Measurements from ENCODE around the gene PNKD.

Gene PNKD

DNA sequence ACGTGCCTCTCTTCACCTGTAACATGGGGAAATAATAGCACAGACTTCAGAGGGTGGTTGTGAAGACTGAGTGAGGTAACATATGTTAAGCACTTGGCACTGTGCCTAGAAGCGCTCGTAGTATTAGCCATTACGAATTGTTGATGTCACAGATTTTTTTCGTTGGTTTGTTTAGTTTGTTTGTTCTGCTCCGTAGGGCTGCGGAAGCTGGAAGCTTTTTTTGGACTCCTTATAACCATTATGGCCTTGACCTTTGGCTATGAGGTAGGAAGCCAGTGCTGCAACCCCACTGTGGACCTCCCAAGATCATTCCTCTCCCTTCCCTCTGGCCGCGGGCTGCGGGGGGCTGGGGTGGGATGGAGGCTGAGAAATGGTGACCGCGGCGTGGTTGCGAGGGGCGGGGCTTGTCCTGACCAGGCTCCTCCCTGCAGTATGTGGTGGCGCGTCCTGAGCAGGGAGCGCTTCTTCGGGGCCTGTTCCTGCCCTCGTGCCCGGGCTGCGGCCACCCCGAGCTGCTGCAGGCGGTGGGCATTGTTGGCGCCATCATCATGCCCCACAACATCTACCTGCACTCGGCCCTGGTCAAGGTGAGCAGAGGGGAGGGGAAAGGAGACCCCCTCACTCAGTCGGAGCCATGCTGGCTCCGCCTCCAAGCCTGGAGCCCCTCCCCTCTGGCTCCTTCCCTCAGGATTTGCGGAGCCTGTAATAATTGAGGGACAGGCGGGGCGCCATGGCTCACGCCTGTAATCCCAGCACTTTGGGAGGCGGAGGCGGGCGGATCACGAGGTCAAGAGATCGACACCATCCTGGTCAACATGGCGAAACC, 117.3 kb downstream of the PNKD start:
- H3K27me3 ChIP-seq (ENCODE audit: control insufficient read depth in 3 of 3, insufficient read depth in 3 of 3, low read depth in 1 of 3, low read length in 3 of 3) = peaks cover 0 to 43% (median 13%) of the 10 kb centered on the region in 3 experiments
- no peak overlapping the region for H2BK15ac ChIP-seq (ENCODE audit: low read length)
- H3K14ac ChIP-seq (ENCODE audit: low read length) = no peak overlapping the region
- H3K79me1 ChIP-seq (ENCODE audit: low read depth, low read length) = no peaks in the 10 kb centered on the region
- H3K4me3 ChIP-seq (ENCODE audit: low read length in 2 of 2) = peak overlapping the region in 1 of 2 donors; percentile 71
- peak overlapping the region; percentile 98 for H2BK12ac ChIP-seq (ENCODE audit: low read length)
- H3K9me3 ChIP-seq (replicated peaks in 1 of 2; ENCODE audit: control insufficient read depth in 2 of 2, insufficient read depth in 1 of 2, low read depth in 1 of 2, low read length in 2 of 2) = no peaks in the 10 kb centered on the region
- H2AFZ ChIP-seq (ENCODE audit: low read length) = peak overlapping the region; percentile 54
- H3K23ac ChIP-seq (ENCODE audit: low read depth, low read length, poor library complexity) = peak overlapping the region; percentile 85
- no peaks in the 10 kb centered on the region for H3K36me3 ChIP-seq (replicated peaks in 1 of 2; ENCODE audit: control insufficient read depth in 2 of 2, insufficient read depth in 2 of 2, low read length in 2 of 2)
- H4K91ac ChIP-seq (ENCODE audit: low read depth, low read length, poor library complexity) = no peak overlapping the region
- no peak overlapping the region for H2BK120ac ChIP-seq (ENCODE audit: low read depth, low read length)
- H4K8ac ChIP-seq (ENCODE audit: low read depth, low read length) = peak overlapping the region; percentile 100
- peaks cover 0 to 1% of the 10 kb centered on the region in 2 donors for H3K4me1 ChIP-seq (ENCODE audit: control insufficient read depth in 2 of 2, insufficient read depth in 1 of 2, low read depth in 1 of 2, low read length in 2 of 2)
- DNase-seq (ENCODE audit: low spot score) = no peak
- no peak overlapping the region for H3K27ac ChIP-seq (replicated peaks; ENCODE audit: low read length)
- H2BK5ac ChIP-seq (ENCODE audit: low read length) = no peak overlapping the region
- H3K4ac ChIP-seq (ENCODE audit: low read length) = no peak overlapping the region
- no CpG with 5 or more reads among the region's 38 CpGs for WGBS, 2 donors (ENCODE audit: extremely low coverage in 2 of 2, insufficient read length in 2 of 2, insufficient replicate concordance in 1 of 2)
- no peak overlapping the region for H2AK5ac ChIP-seq (ENCODE audit: low read depth, low read length)
- H3K9ac ChIP-seq (ENCODE audit: low read depth, low read length, poor library complexity) = peak overlapping the region; percentile 77
- H3K18ac ChIP-seq (ENCODE audit: low read length) = peak overlapping the region; percentile 97
- H3K4me2 ChIP-seq (ENCODE audit: insufficient read depth, low read length, poor library complexity, severe bottlenecking) = peak overlapping the region; percentile 73

DNA sequence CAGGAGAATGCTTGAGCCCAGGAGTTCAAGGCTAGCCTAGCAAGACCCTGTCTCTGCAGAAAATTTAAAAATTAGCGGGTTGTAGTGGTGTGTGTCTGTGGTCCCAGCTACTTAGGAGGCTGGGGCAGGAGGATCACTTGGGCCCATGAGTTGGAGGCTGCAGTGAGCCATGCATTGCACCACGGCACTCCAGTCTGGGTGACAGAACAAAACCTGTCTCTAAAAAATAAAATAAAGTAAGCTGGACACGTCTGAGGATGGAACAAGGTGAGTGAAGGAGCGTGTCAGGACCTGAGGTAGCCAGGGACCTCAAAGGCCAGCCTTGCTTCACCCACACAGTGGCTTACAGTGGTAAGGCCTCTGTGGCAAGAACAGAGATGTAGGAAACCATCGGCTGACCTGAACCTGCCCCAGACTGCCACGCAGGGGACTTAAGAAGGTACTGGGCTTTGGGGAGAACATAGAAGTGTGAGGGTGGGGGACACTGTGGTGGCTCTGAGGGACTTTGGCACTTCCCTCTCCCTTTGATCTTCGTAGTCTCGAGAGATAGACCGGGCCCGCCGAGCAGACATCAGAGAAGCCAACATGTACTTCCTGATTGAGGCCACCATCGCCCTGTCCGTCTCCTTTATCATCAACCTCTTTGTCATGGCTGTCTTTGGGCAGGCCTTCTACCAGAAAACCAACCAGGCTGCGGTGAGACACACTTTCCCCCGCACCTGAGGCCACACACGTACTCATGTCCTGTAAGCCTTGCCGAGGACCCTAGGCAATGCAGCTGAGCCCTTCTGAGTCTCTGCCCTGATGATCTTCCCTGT, 119.2 kb downstream of the PNKD start:
- H2AFZ ChIP-seq (ENCODE audit: low read length) = no peak overlapping the region
- H2BK12ac ChIP-seq (ENCODE audit: low read length) = no peak overlapping the region
- peak overlapping the region; percentile 39 for H2BK120ac ChIP-seq (ENCODE audit: low read depth, low read length)
- no peak overlapping the region for H3K27ac ChIP-seq (replicated peaks; ENCODE audit: low read length)
- H3K18ac ChIP-seq (ENCODE audit: low read length) = no peak overlapping the region
- no peak overlapping the region for H4K8ac ChIP-seq (ENCODE audit: low read depth, low read length)
- no peak overlapping the region for H3K4me2 ChIP-seq (ENCODE audit: insufficient read depth, low read length, poor library complexity, severe bottlenecking)
- no peak overlapping the region for H3K4me3 ChIP-seq (ENCODE audit: low read length in 2 of 2)
- H4K91ac ChIP-seq (ENCODE audit: low read depth, low read length, poor library complexity) = no peak overlapping the region
- peak overlapping the region; percentile 28 for H2BK15ac ChIP-seq (ENCODE audit: low read length)
- H3K4me1 ChIP-seq (ENCODE audit: control insufficient read depth in 2 of 2, insufficient read depth in 1 of 2, low read depth in 1 of 2, low read length in 2 of 2) = peaks cover 0 to 4% of the 10 kb centered on the region in 2 donors
- H3K4ac ChIP-seq (ENCODE audit: low read length) = no peak overlapping the region
- H3K9me3 ChIP-seq (replicated peaks in 1 of 2; ENCODE audit: control insufficient read depth in 2 of 2, insufficient read depth in 1 of 2, low read depth in 1 of 2, low read length in 2 of 2) = no peaks in the 10 kb centered on the region
- H3K79me1 ChIP-seq (ENCODE audit: low read depth, low read length) = no peaks in the 10 kb centered on the region
- no peak overlapping the region for H3K23ac ChIP-seq (ENCODE audit: low read depth, low read length, poor library complexity)
- WGBS, 2 donors (ENCODE audit: extremely low coverage in 2 of 2, insufficient read length in 2 of 2, insufficient replicate concordance in 1 of 2) = no CpG with 5 or more reads among the region's 17 CpGs
- H2BK5ac ChIP-seq (ENCODE audit: low read length) = no peak overlapping the region
- H3K36me3 ChIP-seq (replicated peaks in 1 of 2; ENCODE audit: control insufficient read depth in 2 of 2, insufficient read depth in 2 of 2, low read length in 2 of 2) = no peaks in the 10 kb centered on the region
- H3K9ac ChIP-seq (ENCODE audit: low read depth, low read length, poor library complexity) = no peak overlapping the region
- DNase-seq (ENCODE audit: low spot score) = no peak
- peak overlapping the region; percentile 78 for H2AK5ac ChIP-seq (ENCODE audit: low read depth, low read length)
- H3K27me3 ChIP-seq (ENCODE audit: control insufficient read depth in 3 of 3, insufficient read depth in 3 of 3, low read depth in 1 of 3, low read length in 3 of 3) = peaks cover 0 to 40% (median 13%) of the 10 kb centered on the region in 3 experiments
- H3K14ac ChIP-seq (ENCODE audit: low read length) = no peak overlapping the region

DNA sequence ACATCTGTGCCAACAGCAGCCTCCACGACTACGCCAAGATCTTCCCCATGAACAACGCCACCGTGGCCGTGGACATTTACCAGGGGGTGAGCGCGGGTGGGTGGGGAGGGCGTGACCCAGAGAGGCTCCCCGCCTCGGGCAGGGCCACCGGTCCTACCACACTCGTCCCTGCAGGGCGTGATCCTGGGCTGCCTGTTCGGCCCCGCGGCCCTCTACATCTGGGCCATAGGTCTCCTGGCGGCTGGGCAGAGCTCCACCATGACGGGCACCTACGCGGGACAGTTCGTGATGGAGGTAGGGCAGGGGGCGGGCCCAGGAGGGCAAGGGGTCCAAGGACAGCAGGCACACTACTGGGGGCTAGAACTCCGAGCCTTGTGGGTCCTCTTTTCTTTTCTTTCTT, 120.9 kb downstream of the PNKD start:
- Histone ChIP-seq H3K4me3 (ENCODE audit: low read length in 2 of 2) (no peak overlapping the region), H3K23ac (ENCODE audit: low read depth, low read length, poor library complexity) (no peak overlapping the region), H4K8ac (ENCODE audit: low read depth, low read length) (no peak overlapping the region), H3K4ac (ENCODE audit: low read length) (peak overlapping the region; percentile 56), H3K9ac (ENCODE audit: low read depth, low read length, poor library complexity) (no peak overlapping the region), H3K18ac (ENCODE audit: low read length) (no peak overlapping the region), H4K91ac (ENCODE audit: low read depth, low read length, poor library complexity) (no peak overlapping the region), H2BK5ac (ENCODE audit: low read length) (no peak overlapping the region), H2AK5ac (ENCODE audit: low read depth, low read length) (peak overlapping the region; percentile 64), H3K4me1 (ENCODE audit: control insufficient read depth in 2 of 2, insufficient read depth in 1 of 2, low read depth in 1 of 2, low read length in 2 of 2) (peaks cover 0 to 9% of the 10 kb centered on the region in 2 donors), H2BK15ac (ENCODE audit: low read length) (peak overlapping the region; percentile 68), H3K9me3 (replicated peaks in 1 of 2; ENCODE audit: control insufficient read depth in 2 of 2, insufficient read depth in 1 of 2, low read depth in 1 of 2, low read length in 2 of 2) (peaks cover 0 to 3% of the 10 kb centered on the region in 2 donors), H3K27ac (replicated peaks; ENCODE audit: low read length) (no peak overlapping the region), H3K79me1 (ENCODE audit: low read depth, low read length) (peaks cover 2% of the 10 kb centered on the region), H3K27me3 (ENCODE audit: control insufficient read depth in 3 of 3, insufficient read depth in 3 of 3, low read depth in 1 of 3, low read length in 3 of 3) (peaks cover 0 to 43% (median 17%) of the 10 kb centered on the region in 3 experiments), H3K36me3 (replicated peaks in 1 of 2; ENCODE audit: control insufficient read depth in 2 of 2, insufficient read depth in 2 of 2, low read length in 2 of 2) (no peaks in the 10 kb centered on the region), H2BK12ac (ENCODE audit: low read length) (no peak overlapping the region), H3K14ac (ENCODE audit: low read length) (peak overlapping the region; percentile 57), H2BK120ac (ENCODE audit: low read depth, low read length) (no peak overlapping the region), H2AFZ (ENCODE audit: low read length) (no peak overlapping the region), H3K4me2 (ENCODE audit: insufficient read depth, low read length, poor library complexity, severe bottlenecking) (no peak overlapping the region)
- no CpG with 5 or more reads among the region's 23 CpGs for WGBS, 2 donors (ENCODE audit: extremely low coverage in 2 of 2, insufficient read length in 2 of 2, insufficient replicate concordance in 1 of 2)
- DNase-seq (ENCODE audit: low spot score) = no peak

DNA sequence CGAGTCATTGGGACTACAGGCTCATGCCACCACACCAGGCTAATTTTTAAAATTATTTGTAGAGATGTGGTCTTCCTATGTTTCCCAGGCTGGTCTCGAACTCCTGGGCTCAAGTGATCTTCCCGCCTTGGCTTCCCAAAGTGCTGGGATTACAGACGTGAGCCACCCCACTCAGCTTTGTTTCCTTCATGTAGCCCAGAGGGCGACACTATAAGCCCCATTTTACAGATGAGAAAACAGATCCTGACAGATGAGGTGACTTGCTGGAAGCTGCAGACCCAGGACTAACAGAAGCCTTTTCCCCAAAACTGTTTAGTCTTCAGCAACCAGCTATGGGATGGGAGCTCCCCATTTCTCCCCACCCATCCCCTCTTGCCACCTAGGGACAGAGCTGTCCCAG, 122.1 kb downstream of the PNKD start:
- Histone ChIP-seq H3K4me3 (ENCODE audit: low read length in 2 of 2) (no peak overlapping the region), H3K27me3 (ENCODE audit: control insufficient read depth in 3 of 3, insufficient read depth in 3 of 3, low read depth in 1 of 3, low read length in 3 of 3) (peaks cover 6 to 42% (median 18%) of the 10 kb centered on the region in 3 experiments), H3K4me2 (ENCODE audit: insufficient read depth, low read length, poor library complexity, severe bottlenecking) (no peak overlapping the region), H3K27ac (replicated peaks; ENCODE audit: low read length) (no peak overlapping the region), H3K4me1 (ENCODE audit: control insufficient read depth in 2 of 2, insufficient read depth in 1 of 2, low read depth in 1 of 2, low read length in 2 of 2) (peaks cover 10 to 17% of the 10 kb centered on the region in 2 donors), H3K79me1 (ENCODE audit: low read depth, low read length) (peaks cover 2% of the 10 kb centered on the region), H3K14ac (ENCODE audit: low read length) (no peak overlapping the region), H2AFZ (ENCODE audit: low read length) (no peak overlapping the region), H3K23ac (ENCODE audit: low read depth, low read length, poor library complexity) (no peak overlapping the region), H4K91ac (ENCODE audit: low read depth, low read length, poor library complexity) (no peak overlapping the region), H2BK15ac (ENCODE audit: low read length) (no peak overlapping the region), H4K8ac (ENCODE audit: low read depth, low read length) (no peak overlapping the region), H2BK120ac (ENCODE audit: low read depth, low read length) (no peak overlapping the region), H3K9ac (ENCODE audit: low read depth, low read length, poor library complexity) (no peak overlapping the region), H3K4ac (ENCODE audit: low read length) (no peak overlapping the region), H2BK5ac (ENCODE audit: low read length) (no peak overlapping the region), H3K18ac (ENCODE audit: low read length) (no peak overlapping the region), H3K36me3 (replicated peaks in 1 of 2; ENCODE audit: control insufficient read depth in 2 of 2, insufficient read depth in 2 of 2, low read length in 2 of 2) (no peaks in the 10 kb centered on the region), H2BK12ac (ENCODE audit: low read length) (no peak overlapping the region), H3K9me3 (replicated peaks in 1 of 2; ENCODE audit: control insufficient read depth in 2 of 2, insufficient read depth in 1 of 2, low read depth in 1 of 2, low read length in 2 of 2) (peaks cover 0 to 3% of the 10 kb centered on the region in 2 donors), H2AK5ac (ENCODE audit: low read depth, low read length) (no peak overlapping the region)
- no peak for DNase-seq (ENCODE audit: low spot score)
- WGBS, 2 donors (ENCODE audit: extremely low coverage in 2 of 2, insufficient read length in 2 of 2, insufficient replicate concordance in 1 of 2) = no CpG with 5 or more reads among the region's 5 CpGs

Data from neuronal stem cell (in vitro differentiated cells).